Measurements from ENCODE around the gene CTDP1. TPM values are rescaled to one million over a fixed set of nuclear protein-coding genes. Genes with fewer than 3 reads are reported as not detected.
A peak's percentile ranks its signal among the peaks of the same experiment; 100 is the strongest.

The CTDP1 gene
- total and polyA plus RNA-seq, 5 donors: 7.1 to 11.5 (median 9.9) TPM

GRCh38 chr18:79763407-79763806, 83.8 kb downstream of the CTDP1 start:
- ATAC-seq (no peak), DNase-seq (no peak)
- H3K27ac ChIP-seq (ENCODE audit: low read length): no peak overlapping the region
- H3K4me3 ChIP-seq (ENCODE audit: low read length): no peak overlapping the region
- no peaks in the 10 kb centered on the region for H3K9me3 ChIP-seq (ENCODE audit: control insufficient read depth, low read length)
- intact Hi-C loops (cut with DNase I): no loop called here
- no peaks in the 10 kb centered on the region for H3K27me3 ChIP-seq (ENCODE audit: control insufficient read depth, insufficient read depth)
- no peaks in the 10 kb centered on the region for H3K4me1 ChIP-seq (ENCODE audit: control insufficient read depth, insufficient read depth, low read length)

DNA sequence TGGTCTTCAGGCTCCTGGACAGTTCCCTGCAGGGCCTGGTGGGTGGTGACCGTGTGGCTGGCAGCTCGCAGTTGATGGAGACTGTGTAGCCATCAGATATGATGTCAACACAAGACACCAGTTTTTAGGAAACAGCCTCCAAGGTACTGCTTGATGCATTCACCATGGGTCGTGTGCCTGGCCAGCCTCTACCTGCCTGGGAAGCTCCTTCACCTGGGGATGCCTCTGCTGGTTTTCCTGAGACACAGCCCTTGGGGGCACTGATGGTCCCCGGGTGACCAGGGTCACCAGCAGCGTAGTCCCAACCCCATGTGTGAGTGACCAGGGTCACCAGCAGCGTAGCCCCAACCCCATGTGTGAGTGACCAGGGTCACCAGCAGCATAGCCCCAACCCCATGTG, 84.5 kb downstream of the CTDP1 start:
- ATAC-seq: no peak
- Histone ChIP-seq H3K27me3 (ENCODE audit: control insufficient read depth, insufficient read depth) (no peaks in the 10 kb centered on the region), H3K27ac (ENCODE audit: low read length) (no peak overlapping the region), H3K4me3 (ENCODE audit: low read length) (no peak overlapping the region), H3K4me1 (ENCODE audit: control insufficient read depth, insufficient read depth, low read length) (no peaks in the 10 kb centered on the region), H3K9me3 (ENCODE audit: control insufficient read depth, low read length) (no peaks in the 10 kb centered on the region)
- intact Hi-C loops (cut with DNase I): no loop called here
- WGBS: 88% methylated on average over 6 of the region's 6 CpGs
- no peak for DNase-seq

DNA sequence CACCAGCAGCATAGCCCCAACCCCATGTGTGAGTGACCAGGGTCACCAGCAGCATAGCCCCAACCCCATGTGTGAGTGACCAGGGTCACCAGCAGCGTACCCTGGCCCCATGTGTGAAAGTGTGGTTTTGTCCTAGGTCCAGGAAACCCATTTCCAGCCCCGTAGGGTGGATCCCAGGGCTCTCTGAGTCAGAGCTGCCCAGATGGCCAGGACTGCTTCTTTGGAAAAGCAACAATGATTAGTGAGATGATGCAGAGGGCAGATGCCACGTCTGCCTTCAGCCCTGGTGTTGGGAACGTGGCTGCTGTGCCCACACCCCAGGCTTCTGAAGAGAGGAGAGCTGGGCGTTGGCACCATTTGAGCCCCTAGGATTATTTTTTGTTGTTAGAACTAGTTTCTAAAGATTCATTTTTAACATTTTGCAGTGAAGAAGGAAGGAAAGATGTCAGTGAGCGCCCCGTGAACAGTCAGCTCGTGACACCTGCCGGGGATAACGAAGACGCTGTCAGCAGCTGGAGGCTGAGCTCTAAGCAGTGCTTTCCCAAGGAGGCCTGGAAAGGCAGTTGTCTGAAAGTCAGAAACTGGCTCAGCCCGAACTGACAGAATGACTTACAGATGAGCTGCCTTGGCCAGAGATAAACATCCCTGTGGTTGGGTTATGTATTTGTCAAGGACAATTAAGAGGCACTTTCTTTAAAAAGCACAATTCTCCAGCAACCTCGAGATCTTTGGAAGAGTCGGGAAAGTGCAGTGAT, 86.1 kb downstream of the CTDP1 start:
- Histone ChIP-seq H3K4me3 (ENCODE audit: low read length) (no peak overlapping the region), H3K27ac (ENCODE audit: low read length) (no peak overlapping the region), H3K9me3 (ENCODE audit: control insufficient read depth, low read length) (no peaks in the 10 kb centered on the region), H3K27me3 (ENCODE audit: control insufficient read depth, insufficient read depth) (no peaks in the 10 kb centered on the region), H3K4me1 (ENCODE audit: control insufficient read depth, insufficient read depth, low read length) (no peaks in the 10 kb centered on the region)
- no peak for ATAC-seq
- DNase-seq: no peak
- intact Hi-C loops (cut with DNase I): no loop called here
- WGBS: 63% methylated on average over 14 of the region's 14 CpGs

- 63% methylated on average over 16 of the region's 16 CpGs for WGBS
- intact Hi-C loops (cut with DNase I): no loop called here
- Histone ChIP-seq H3K9me3 (ENCODE audit: control insufficient read depth, low read length) (no peaks in the 10 kb centered on the region), H3K27me3 (ENCODE audit: control insufficient read depth, insufficient read depth) (no peaks in the 10 kb centered on the region), H3K27ac (ENCODE audit: low read length) (no peak overlapping the region), H3K4me3 (ENCODE audit: low read length) (no peak overlapping the region), H3K4me1 (ENCODE audit: control insufficient read depth, insufficient read depth, low read length) (no peaks in the 10 kb centered on the region)
- DNase-seq (no peak), ATAC-seq (no peak)
These were observed 86.7 kb downstream of the CTDP1 start for GRCh38 chr18:79766308-79766707.

DNA sequence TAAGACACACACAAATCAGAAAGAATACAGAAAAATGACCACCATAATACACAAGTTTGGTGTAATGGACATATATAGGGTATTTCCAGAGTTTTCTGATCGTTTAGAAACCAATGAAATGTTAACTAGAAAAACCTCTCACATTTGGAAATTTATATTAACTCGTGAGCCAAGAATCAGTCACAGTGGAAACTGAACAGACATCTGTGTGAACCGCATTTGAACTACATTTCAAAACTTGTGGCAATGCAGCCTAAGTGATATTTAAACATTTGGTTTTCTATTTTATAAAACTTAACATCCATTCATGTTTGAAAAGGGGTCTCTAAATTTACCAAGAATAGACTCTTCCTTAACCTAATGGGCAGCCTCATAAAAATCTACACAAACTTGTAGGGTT, 89.1 kb downstream of the CTDP1 start:
- intact Hi-C loops (cut with DNase I): no loop called here
- no peaks in the 10 kb centered on the region for H3K27me3 ChIP-seq (ENCODE audit: control insufficient read depth, insufficient read depth)
- ATAC-seq (no peak), DNase-seq (no peak)
- H3K9me3 ChIP-seq (ENCODE audit: control insufficient read depth, low read length): no peaks in the 10 kb centered on the region
- no peaks in the 10 kb centered on the region for H3K4me1 ChIP-seq (ENCODE audit: control insufficient read depth, insufficient read depth, low read length)
- H3K4me3 ChIP-seq (ENCODE audit: low read length): no peak overlapping the region
- WGBS: 56% methylated on average over 3 of the region's 3 CpGs
- no peak overlapping the region for H3K27ac ChIP-seq (ENCODE audit: low read length)

DNA sequence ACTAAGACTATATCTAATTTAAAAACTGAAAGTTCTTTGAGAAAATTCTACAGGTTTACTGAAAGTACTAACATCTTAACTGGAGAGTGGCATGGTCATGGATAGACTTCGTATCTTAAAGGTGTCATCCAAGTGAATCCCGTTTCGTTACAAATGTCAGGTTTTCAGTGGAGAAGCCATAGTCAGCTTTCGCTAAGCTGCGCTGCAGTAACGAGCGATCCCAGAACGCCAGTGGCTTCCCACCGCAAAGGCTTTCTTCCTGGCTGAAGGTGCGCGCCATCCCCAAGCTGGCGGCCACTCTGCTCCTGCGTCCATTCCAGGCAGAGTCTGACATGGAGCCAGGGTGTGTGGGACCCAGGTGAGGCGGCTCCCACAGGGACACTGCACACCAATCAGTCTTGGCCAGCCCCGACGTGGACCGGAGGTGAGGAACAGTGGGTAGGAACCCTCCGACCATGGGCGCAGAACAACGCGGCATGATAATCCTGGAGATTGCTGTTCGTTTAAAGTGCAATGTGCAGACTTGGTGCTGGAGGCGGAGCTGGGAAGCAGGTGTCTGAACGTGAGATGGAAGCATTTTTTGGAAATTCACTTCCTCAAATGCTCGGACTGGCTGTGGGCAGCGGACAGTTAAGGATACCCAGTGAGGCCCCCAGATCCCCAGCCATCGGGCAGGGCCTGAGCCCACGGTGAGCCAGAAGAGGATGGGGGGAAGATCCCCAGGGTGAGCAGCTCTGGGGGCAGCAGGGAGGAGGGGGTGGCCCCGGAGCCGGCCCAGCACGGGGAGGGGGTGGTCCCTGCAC, 90.3 kb downstream of the CTDP1 start:
- Histone ChIP-seq H3K9me3 (ENCODE audit: control insufficient read depth, low read length) (no peaks in the 10 kb centered on the region), H3K4me3 (ENCODE audit: low read length) (no peak overlapping the region), H3K27me3 (ENCODE audit: control insufficient read depth, insufficient read depth) (no peaks in the 10 kb centered on the region), H3K4me1 (ENCODE audit: control insufficient read depth, insufficient read depth, low read length) (no peaks in the 10 kb centered on the region), H3K27ac (ENCODE audit: low read length) (no peak overlapping the region)
- 86% methylated on average over 31 of the region's 31 CpGs for WGBS
- no peak for ATAC-seq
- DNase-seq: no peak
- intact Hi-C loops (cut with DNase I): no loop called here

DNA sequence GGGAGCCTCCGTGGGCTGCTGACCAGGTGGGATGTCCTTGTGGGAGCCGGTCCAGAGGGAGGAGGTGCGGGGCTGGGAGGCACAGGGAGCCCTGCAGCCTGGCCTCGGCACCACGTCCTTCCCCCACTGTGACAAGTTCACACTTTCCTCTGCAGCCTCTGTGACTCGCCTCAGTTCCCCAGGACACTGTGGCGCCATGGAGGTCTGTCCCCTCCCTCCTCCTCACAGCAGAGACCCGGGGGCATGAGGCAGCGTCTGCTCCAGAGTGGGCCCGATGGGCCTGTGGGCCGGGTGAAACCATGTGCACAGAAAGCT, 90.9 kb downstream of the CTDP1 start:
- H3K27me3 ChIP-seq (ENCODE audit: control insufficient read depth, insufficient read depth): no peaks in the 10 kb centered on the region

DNA sequence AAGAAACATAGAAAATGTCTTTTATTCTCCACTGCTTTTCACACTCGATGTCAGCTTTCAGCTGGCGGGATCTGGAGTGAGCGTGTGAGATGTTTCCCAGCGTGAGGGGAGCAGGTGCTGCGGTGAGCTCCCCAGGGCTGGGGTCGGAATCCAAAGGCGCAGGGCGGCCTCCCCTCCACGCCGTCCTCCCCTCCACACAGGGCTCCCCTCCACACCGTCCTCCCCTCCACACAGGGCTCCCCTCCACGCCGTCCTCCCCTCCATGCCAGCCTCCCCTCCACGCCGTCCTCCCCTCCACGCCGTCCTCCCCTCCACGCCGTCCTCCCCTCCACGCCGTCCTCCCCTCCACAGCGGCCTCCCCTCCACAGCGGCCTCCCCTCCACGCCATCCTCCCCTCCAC, 91.2 kb downstream of the CTDP1 start:
- 70% methylated on average over 21 of the region's 24 CpGs for WGBS
- H3K27me3 ChIP-seq (ENCODE audit: control insufficient read depth, insufficient read depth): no peaks in the 10 kb centered on the region
- H3K9me3 ChIP-seq (ENCODE audit: control insufficient read depth, low read length): no peaks in the 10 kb centered on the region
- ATAC-seq (no peak), DNase-seq (no peak)
- H3K27ac ChIP-seq (ENCODE audit: low read length): no peak overlapping the region
- intact Hi-C loops (cut with DNase I): no loop called here
- H3K4me3 ChIP-seq (ENCODE audit: low read length): no peak overlapping the region
- H3K4me1 ChIP-seq (ENCODE audit: control insufficient read depth, insufficient read depth, low read length): no peaks in the 10 kb centered on the region

More for the DNA sequence above, 90.9 kb downstream of the CTDP1 start:
- intact Hi-C loops (cut with DNase I): no loop called here
- no peak for DNase-seq
- 73% methylated on average over 11 of the region's 11 CpGs for WGBS
- Histone ChIP-seq H3K4me3 (ENCODE audit: low read length) (no peak overlapping the region), H3K9me3 (ENCODE audit: control insufficient read depth, low read length) (no peaks in the 10 kb centered on the region), H3K27ac (ENCODE audit: low read length) (no peak overlapping the region), H3K4me1 (ENCODE audit: control insufficient read depth, insufficient read depth, low read length) (no peaks in the 10 kb centered on the region)
- peak in 1 of 2 donors; percentile 14 for ATAC-seq

DNA sequence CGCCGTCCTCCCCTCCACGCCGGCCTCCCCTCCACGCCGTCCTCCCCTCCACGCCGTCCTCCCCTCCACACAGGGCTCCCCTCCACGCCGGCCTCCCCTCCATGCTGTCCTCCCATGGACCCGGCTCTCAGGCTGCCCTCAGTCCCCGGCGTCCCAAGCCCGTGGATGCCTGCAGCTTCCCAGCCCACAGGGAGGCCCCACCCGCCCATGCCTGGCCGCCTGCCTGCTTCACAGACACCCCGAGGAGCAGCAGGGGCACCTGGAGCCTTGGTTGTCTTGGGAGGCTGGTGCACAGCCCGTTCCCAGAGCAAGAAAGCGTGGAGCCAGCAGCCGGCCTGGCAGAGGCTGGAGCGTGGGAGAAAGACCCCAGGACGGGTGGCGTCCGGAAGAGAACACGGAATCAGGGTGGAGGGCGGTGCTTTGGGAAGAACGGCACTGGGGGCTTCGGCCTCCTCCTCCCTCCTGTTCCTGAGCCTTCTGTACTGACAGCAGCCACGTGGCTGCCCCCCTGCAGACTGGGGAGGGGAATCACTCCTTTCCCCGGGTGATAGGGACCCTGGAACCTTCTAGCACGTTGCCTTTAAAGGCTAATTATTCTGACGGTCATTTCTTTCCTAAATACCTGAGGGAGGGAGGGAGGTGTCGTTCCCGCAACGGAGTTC, 92.0 kb downstream of the CTDP1 start:
- Histone ChIP-seq H3K27me3 (ENCODE audit: control insufficient read depth, insufficient read depth) (no peaks in the 10 kb centered on the region), H3K4me1 (ENCODE audit: control insufficient read depth, insufficient read depth, low read length) (no peaks in the 10 kb centered on the region), H3K4me3 (ENCODE audit: low read length) (no peak overlapping the region), H3K27ac (ENCODE audit: low read length) (no peak overlapping the region), H3K9me3 (ENCODE audit: control insufficient read depth, low read length) (no peaks in the 10 kb centered on the region)
- ATAC-seq (no peak), DNase-seq (no peak)
- intact Hi-C loops (cut with DNase I): no loop called here
- WGBS: 70% methylated on average over 35 of the region's 35 CpGs

- no peak overlapping the region for H3K27ac ChIP-seq (ENCODE audit: low read length)
- DNase-seq: no peak
- no peak for ATAC-seq
- no peaks in the 10 kb centered on the region for H3K9me3 ChIP-seq (ENCODE audit: control insufficient read depth, low read length)
- no peaks in the 10 kb centered on the region for H3K4me1 ChIP-seq (ENCODE audit: control insufficient read depth, insufficient read depth, low read length)
- H3K4me3 ChIP-seq (ENCODE audit: low read length): no peak overlapping the region
- H3K27me3 ChIP-seq (ENCODE audit: control insufficient read depth, insufficient read depth): no peaks in the 10 kb centered on the region
- 80% methylated on average over 38 of the region's 38 CpGs for WGBS
- intact Hi-C loops (cut with DNase I): no loop called here
These were observed 92.7 kb downstream of the CTDP1 start for GRCh38 chr18:79772108-79772864.
